B cell (primary cell): Measurements from ENCODE around the gene CERS5.

Experiments used
- EZH2 ChIP-seq: IDR thresholded peaks from 2 replicates; pipeline ENCODE4 v1.6.1; 2012; ENCODE audit warnings: borderline replicate concordance, low read depth, mild to moderate bottlenecking, moderate library complexity, low read length; ENCODE audit not compliant: insufficient read depth, poor library complexity, severe bottlenecking
- TF ChIP-seq, protein P1 (sequence below): fragments of 200-600 bp; IDR thresholded peaks from one replicate; pipeline ENCODE4 v1.8.0; 2022; ENCODE audit warnings: antibody characterized with exemption, mild to moderate bottlenecking

DNA sequence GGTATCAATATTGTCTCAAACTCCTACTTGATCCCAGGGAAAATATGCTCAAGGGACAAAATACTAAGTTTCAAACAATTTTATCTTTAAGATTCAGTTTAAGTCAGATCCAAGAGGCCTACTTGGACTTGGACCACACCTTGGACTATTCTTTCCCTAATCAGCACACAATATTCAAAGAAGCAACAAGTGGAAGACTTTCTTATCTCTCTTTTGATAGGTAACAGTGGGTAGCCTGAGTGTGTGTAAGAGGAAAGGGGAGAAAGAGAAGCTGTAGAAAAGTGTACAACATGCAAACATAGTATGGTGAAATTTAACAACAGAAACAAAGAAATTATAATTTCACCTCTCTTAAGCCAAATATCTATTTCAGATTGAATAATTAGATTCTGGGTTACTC is 6.5 kb downstream of the CERS5 start:
- TF ChIP-seq, protein P1, sequence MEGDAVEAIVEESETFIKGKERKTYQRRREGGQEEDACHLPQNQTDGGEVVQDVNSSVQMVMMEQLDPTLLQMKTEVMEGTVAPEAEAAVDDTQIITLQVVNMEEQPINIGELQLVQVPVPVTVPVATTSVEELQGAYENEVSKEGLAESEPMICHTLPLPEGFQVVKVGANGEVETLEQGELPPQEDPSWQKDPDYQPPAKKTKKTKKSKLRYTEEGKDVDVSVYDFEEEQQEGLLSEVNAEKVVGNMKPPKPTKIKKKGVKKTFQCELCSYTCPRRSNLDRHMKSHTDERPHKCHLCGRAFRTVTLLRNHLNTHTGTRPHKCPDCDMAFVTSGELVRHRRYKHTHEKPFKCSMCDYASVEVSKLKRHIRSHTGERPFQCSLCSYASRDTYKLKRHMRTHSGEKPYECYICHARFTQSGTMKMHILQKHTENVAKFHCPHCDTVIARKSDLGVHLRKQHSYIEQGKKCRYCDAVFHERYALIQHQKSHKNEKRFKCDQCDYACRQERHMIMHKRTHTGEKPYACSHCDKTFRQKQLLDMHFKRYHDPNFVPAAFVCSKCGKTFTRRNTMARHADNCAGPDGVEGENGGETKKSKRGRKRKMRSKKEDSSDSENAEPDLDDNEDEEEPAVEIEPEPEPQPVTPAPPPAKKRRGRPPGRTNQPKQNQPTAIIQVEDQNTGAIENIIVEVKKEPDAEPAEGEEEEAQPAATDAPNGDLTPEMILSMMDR: no peak
- no peak for TF ChIP-seq EZH2
